ENCODE data around the gene PCSK5. TPM values are rescaled to one million over a fixed set of nuclear protein-coding genes. Genes with fewer than 3 reads are reported as not detected.

PCSK5 gene
- polyA plus RNA-seq, 1 experiment, result 0.74 TPM

- Histone ChIP-seq H3K4me3 (ENCODE audit: low read depth, low read length) (no peak overlapping the region), H3K36me3 (ENCODE audit: control insufficient read depth, insufficient read depth, low read length) (no peaks in the 10 kb centered on the region), H3K27me3 (ENCODE audit: control insufficient read depth, insufficient read depth, low read length) (no peaks in the 10 kb centered on the region)
- ChIA-PET POLR2A (no interaction called here), CTCF (interaction anchor here (1.1 kb wide), 1 partner anchor 13 kb away, joined by 3 read pairs; no protein-coding TSS in a partner anchor)
- TF ChIP-seq CTCF (IDR thresholded peaks at IDR 0.05; ENCODE audit: insufficient read depth, low read depth, low read length), result no peak
- no peak for DNase-seq (ENCODE audit: low read depth)
Measured at GRCh38 chr9:75930190-75930589, 39.7 kb downstream of the PCSK5 start.

DNA sequence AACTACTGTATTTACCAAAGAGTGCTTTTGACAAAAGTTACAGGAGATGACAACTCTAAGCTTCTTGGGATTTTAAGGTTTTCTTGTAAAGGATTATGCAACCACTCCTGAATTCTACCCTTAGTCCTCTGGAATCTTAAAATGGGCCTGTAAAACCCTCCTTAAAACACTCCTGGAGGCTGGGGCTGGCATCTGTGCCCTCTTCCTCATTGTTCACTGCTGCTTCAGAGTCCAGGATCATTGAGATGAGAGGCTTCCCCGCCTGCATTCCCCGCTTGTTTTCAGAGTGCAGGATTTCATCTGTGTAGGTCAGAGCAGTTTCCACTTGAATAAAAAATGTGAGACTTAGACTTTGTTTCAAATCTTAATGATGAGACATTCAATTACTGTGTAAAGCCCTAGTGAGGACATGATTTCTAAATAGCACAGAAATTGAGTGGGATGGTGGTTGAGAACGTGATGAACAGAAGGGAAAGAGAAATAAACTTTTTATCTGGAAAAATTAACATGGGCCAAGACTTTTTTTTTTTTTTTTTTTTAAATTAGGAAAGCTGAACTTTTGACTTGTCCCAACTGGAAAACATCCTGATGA lies 40.4 kb downstream of the PCSK5 start:
- no peaks in the 10 kb centered on the region for H3K27me3 ChIP-seq (ENCODE audit: control insufficient read depth, insufficient read depth, low read length)
- no peak overlapping the region for H3K4me3 ChIP-seq (ENCODE audit: low read depth, low read length)
- TF ChIP-seq CTCF (IDR thresholded peaks at IDR 0.05; ENCODE audit: insufficient read depth, low read depth, low read length), result no peak
- ChIA-PET POLR2A (no interaction called here), CTCF (interaction anchor here (0.6 to 1.1 kb wide), 2 partner anchors 13 to 567 kb away, joined by 3 to 4 read pairs; no protein-coding TSS in a partner anchor)
- H3K36me3 ChIP-seq (ENCODE audit: control insufficient read depth, insufficient read depth, low read length), result no peaks in the 10 kb centered on the region
- no peak for DNase-seq (ENCODE audit: low read depth)

GRCh38 chr9:75933982-75934381 lies 43.5 kb downstream of the PCSK5 start:
- H3K4me3 ChIP-seq (ENCODE audit: low read depth, low read length), result no peak overlapping the region
- DNase-seq (ENCODE audit: low read depth), result no peak
- H3K36me3 ChIP-seq (ENCODE audit: control insufficient read depth, insufficient read depth, low read length), result no peaks in the 10 kb centered on the region
- CTCF ChIA-PET, result no interaction called here
- POLR2A ChIA-PET, result no interaction called here
- H3K27me3 ChIP-seq (ENCODE audit: control insufficient read depth, insufficient read depth, low read length), result no peaks in the 10 kb centered on the region
- no peak for TF ChIP-seq CTCF (IDR thresholded peaks at IDR 0.05; ENCODE audit: insufficient read depth, low read depth, low read length)

- DNase-seq (ENCODE audit: low read depth), result no peak
- ChIA-PET POLR2A (no interaction called here), CTCF (no interaction called here)
- H3K4me3 ChIP-seq (ENCODE audit: low read depth, low read length), result no peak overlapping the region
- H3K27me3 ChIP-seq (ENCODE audit: control insufficient read depth, insufficient read depth, low read length), result no peaks in the 10 kb centered on the region
- no peaks in the 10 kb centered on the region for H3K36me3 ChIP-seq (ENCODE audit: control insufficient read depth, insufficient read depth, low read length)
- TF ChIP-seq CTCF (IDR thresholded peaks at IDR 0.05; ENCODE audit: insufficient read depth, low read depth, low read length), result no peak
Measured at GRCh38 chr9:75935591-75935990, 45.1 kb downstream of the PCSK5 start.

- no peak overlapping the region for H3K4me3 ChIP-seq (ENCODE audit: low read depth, low read length)
Measured at GRCh38 chr9:75937521-75938258, 47.2 kb downstream of the PCSK5 start.

More at GRCh38 chr9:75937521-75938258, 47.2 kb downstream of the PCSK5 start:
- H3K27me3 ChIP-seq (ENCODE audit: control insufficient read depth, insufficient read depth, low read length), result no peaks in the 10 kb centered on the region
- ChIA-PET POLR2A (no interaction called here), CTCF (no interaction called here)
- no peak for TF ChIP-seq CTCF (IDR thresholded peaks at IDR 0.05; ENCODE audit: insufficient read depth, low read depth, low read length)
- H3K36me3 ChIP-seq (ENCODE audit: control insufficient read depth, insufficient read depth, low read length), result no peaks in the 10 kb centered on the region
- no peak for DNase-seq (ENCODE audit: low read depth)
